ENCODE results near the gene RAB20.

The RAB20 gene

DNA sequence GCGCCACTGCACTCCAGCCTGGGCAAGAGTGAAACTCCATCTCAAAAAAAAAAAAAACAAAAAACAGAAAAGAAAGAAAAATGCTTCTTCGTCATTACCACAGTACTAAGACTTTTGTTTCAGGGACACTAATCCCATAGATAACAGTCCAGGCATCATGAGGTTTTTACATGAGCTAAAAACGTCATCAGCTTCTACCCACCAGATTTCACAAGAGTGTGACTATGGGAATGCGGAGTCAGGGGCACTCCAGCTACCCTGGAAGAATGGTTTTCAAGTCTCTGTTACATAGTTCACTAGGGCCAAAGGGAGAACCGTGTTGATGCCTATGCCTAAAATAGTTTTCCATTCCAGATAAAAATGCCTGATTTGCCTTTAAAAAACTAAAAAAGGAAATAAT is 33.2 kb downstream of the RAB20 start:
- DNase-seq (ENCODE audit: extremely low read depth, low read depth) = no peak
- no peak for TF ChIP-seq CTCF (IDR thresholded peaks at IDR 0.05; ENCODE audit: low read depth, low read length)

DNA sequence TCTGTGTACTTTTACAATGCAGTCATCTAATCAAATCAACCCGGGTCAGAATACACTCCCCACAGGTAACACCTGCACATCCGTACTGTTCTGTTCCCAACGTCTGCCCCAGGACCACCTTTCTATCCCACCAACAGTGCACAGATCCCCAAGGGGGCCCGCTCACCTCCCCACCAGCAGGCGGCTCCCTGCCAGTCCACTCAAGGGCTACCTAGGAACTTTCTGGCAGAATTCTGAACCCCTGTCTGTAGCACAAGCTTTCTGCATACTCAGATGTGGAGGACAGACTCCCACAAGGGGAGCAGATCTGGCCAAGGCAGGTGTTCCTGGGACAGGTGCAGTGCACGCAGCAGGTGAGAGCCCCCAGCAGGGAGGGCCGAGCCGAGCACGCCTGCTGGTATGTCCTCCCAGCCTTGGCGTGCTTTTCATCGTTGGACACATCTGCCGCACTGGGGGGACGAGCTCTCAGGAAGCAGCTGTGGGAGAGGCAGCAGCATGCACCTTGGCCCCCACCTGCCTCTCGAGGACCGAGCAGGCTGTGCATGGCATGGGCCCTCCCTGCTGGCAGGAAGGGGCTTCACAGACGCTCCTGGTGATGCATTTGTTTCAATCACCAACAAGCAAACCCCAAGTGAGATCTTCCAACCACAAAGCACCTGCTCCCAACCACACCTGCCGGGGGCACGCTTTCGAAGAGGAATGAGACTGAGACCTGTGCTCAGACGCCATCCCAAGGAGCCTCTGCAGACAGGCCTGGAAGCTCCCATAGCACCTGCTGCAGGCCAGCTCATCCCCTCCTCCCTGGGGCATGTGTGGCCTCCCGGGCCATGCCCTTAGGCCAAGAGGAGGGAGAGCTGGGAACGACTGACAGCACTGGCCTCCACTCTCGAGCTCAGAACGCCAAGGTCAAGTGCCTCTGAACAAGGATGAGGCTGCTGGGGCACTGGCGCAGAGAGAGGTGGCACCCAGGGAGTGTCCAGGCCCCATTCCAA is 35.9 kb downstream of the RAB20 start:
- DNase-seq (ENCODE audit: extremely low read depth, low read depth) = no peak
- TF ChIP-seq CTCF (IDR thresholded peaks at IDR 0.05; ENCODE audit: low read depth, low read length) = no peak

DNA sequence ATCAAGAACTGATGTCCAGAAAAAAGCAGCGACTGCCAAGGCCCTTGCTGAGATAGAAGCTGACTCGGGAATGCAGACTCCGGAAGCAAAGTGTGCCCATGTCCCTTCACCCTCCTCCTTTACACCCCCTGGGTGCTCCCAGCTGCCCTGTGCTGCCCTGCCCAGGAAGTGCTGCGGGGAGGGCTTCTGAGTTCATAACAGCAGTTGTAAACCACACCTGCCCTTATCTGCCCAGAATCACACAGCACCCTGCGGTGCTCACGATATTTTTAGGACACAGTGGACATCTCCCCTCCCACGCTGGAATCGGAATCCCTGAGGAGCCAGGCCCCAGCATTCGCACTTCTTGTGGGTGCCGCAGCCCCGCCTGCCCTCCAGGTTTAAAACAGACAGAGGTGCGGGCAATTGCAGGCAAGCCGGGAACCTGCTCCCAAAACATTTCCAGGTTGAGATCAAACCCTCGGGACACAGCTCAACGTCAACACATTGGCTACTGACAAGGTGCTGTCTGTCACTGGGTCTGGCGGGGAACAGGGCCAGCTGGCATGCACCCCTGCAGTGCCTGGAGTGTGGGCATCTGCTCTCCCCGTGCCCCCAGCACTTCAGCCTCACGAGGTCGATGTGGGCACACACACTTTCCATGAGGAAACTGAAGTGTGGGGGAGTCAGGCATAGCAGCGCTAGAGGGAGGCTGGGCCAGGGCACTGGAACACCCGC is 36.8 kb downstream of the RAB20 start:
- TF ChIP-seq CTCF (IDR thresholded peaks at IDR 0.05; ENCODE audit: low read depth, low read length) = no peak
- DNase-seq (ENCODE audit: extremely low read depth, low read depth) = no peak

- TF ChIP-seq CTCF (IDR thresholded peaks at IDR 0.05; ENCODE audit: low read depth, low read length) = no peak
- DNase-seq (ENCODE audit: extremely low read depth, low read depth) = no peak
These were observed 37.5 kb downstream of the RAB20 start for GRCh38 chr13:110523838-110524540.

- DNase-seq (ENCODE audit: extremely low read depth, low read depth) = no peak
These were observed 38.3 kb downstream of the RAB20 start for GRCh38 chr13:110523180-110523579.

GRCh38 chr13:110522721-110523120 is 38.8 kb downstream of the RAB20 start:
- no peak for DNase-seq (ENCODE audit: extremely low read depth, low read depth)
- TF ChIP-seq CTCF (IDR thresholded peaks at IDR 0.05; ENCODE audit: low read depth, low read length) = no peak

More at GRCh38 chr13:110523180-110523579, 38.3 kb downstream of the RAB20 start:
- TF ChIP-seq CTCF (IDR thresholded peaks at IDR 0.05; ENCODE audit: low read depth, low read length) = no peak

All from AG09319 (cell line).